Neuronal stem cell (in vitro differentiated cells): ENCODE measurements around the gene MCF2L2.

Source experiments
- DNase-seq: peaks from one replicate; pipeline ENCODE4 v3.0.0-alpha.2; 2013; ENCODE audit warnings: low spot score
- H2AFZ ChIP-seq: one replicate; pipeline ENCODE4 v1.6.1; 2013; ENCODE audit warnings: mild to moderate bottlenecking, low read length, inconsistent platforms
- H2AK5ac ChIP-seq: 2 replicates; pipeline ENCODE4 v1.6.1; 2013; ENCODE audit warnings: low read depth, mild to moderate bottlenecking, inconsistent platforms, low read length, moderate library complexity, mixed read lengths
- H2BK120ac ChIP-seq: 2 replicates; pipeline ENCODE4 v1.6.1; 2013; ENCODE audit warnings: low read depth, mild to moderate bottlenecking, inconsistent platforms, low read length, moderate library complexity, mixed read lengths
- H2BK12ac ChIP-seq: one replicate; pipeline ENCODE4 v1.6.1; 2013; ENCODE audit warnings: low read length, inconsistent platforms
- H2BK15ac ChIP-seq: 2 replicates; pipeline ENCODE4 v1.6.1; 2013; ENCODE audit warnings: mild to moderate bottlenecking, low read length, inconsistent platforms, mixed read lengths
- H2BK5ac ChIP-seq: one replicate; pipeline ENCODE4 v1.6.1; 2013; ENCODE audit warnings: inconsistent platforms, mild to moderate bottlenecking, low read length, moderate library complexity
- H3K14ac ChIP-seq: one replicate; pipeline ENCODE4 v1.6.1; 2013; ENCODE audit warnings: low read length, inconsistent platforms
- H3K18ac ChIP-seq: 2 replicates; pipeline ENCODE4 v1.6.1; 2013; ENCODE audit warnings: low read length, inconsistent platforms
- H3K23ac ChIP-seq: 2 replicates; pipeline ENCODE4 v1.6.1; 2013; ENCODE audit warnings: low read depth, mild to moderate bottlenecking, mixed read lengths, low read length, inconsistent platforms; ENCODE audit not compliant: poor library complexity
- H3K27ac ChIP-seq: replicated peaks from 3 replicates; pipeline ENCODE4 v1.5.1; 2013; ENCODE audit warnings: low read length, inconsistent platforms
- H3K27me3 ChIP-seq, 3 experiments: 2 replicates each; pipeline ENCODE4 v1.6.1; 2013; ENCODE audit warnings: low read length in 3 of 3, mild to moderate bottlenecking in 2 of 3, inconsistent platforms in 1 of 3, low read depth in 1 of 3, mixed read lengths in 1 of 3, moderate library complexity in 1 of 3; ENCODE audit not compliant: control insufficient read depth in 3 of 3, insufficient read depth in 3 of 3
- H3K36me3 ChIP-seq, 2 donors: replicated peaks in 1 of 2; 2 replicates each; pipeline ENCODE4 v1.6.1; 2013; ENCODE audit warnings: low read length in 2 of 2; ENCODE audit not compliant: control insufficient read depth in 2 of 2, insufficient read depth in 2 of 2
- H3K4ac ChIP-seq: 2 replicates; pipeline ENCODE4 v1.6.1; 2013; ENCODE audit warnings: inconsistent platforms, mild to moderate bottlenecking, low read length, moderate library complexity
- H3K4me1 ChIP-seq, 2 donors: 1 replicate in 1 of 2; 2 replicates in 1 of 2; pipeline ENCODE4 v1.6.1; 2013; ENCODE audit warnings: low read length in 2 of 2, low read depth in 1 of 2; ENCODE audit not compliant: control insufficient read depth in 2 of 2, insufficient read depth in 1 of 2
- H3K4me2 ChIP-seq: one replicate; pipeline ENCODE4 v1.6.1; 2013; ENCODE audit warnings: mild to moderate bottlenecking, low read length, inconsistent platforms; ENCODE audit not compliant: insufficient read depth, poor library complexity, severe bottlenecking
- H3K4me3 ChIP-seq, 2 donors: 2 replicates each; pipeline ENCODE4 v1.5.1; 2013; ENCODE audit warnings: low read length in 2 of 2, mild to moderate bottlenecking in 2 of 2, inconsistent platforms in 1 of 2, moderate library complexity in 1 of 2
- H3K79me1 ChIP-seq: one replicate; pipeline ENCODE4 v1.6.1; 2013; ENCODE audit warnings: low read depth, mild to moderate bottlenecking, inconsistent platforms, low read length, moderate library complexity
- H3K9ac ChIP-seq: one replicate; pipeline ENCODE4 v1.6.1; 2013; ENCODE audit warnings: mild to moderate bottlenecking, low read depth, low read length, inconsistent platforms; ENCODE audit not compliant: poor library complexity
- H3K9me3 ChIP-seq, 2 donors: replicated peaks in 1 of 2; 2 replicates each; pipeline versions ENCODE3 to v1.6.1; 2013; ENCODE audit warnings: low read length in 2 of 2, mild to moderate bottlenecking in 2 of 2, inconsistent platforms in 1 of 2, low read depth in 1 of 2, mixed read lengths in 1 of 2, moderate library complexity in 1 of 2; ENCODE audit not compliant: control insufficient read depth in 2 of 2, insufficient read depth in 1 of 2
- H4K8ac ChIP-seq: one replicate; pipeline ENCODE4 v1.6.1; 2013; ENCODE audit warnings: low read depth, mild to moderate bottlenecking, inconsistent platforms, low read length, moderate library complexity
- H4K91ac ChIP-seq: one replicate; pipeline ENCODE4 v1.6.1; 2013; ENCODE audit warnings: low read length, low read depth, mild to moderate bottlenecking, inconsistent platforms; ENCODE audit not compliant: poor library complexity
- WGBS, 2 donors: extraction: QIAGEN DNeasy Blood & Tissue Kit; methylation state at CpG; one replicate each; pipeline ENCODE4 v1.1.7; 2013; ENCODE audit warnings: missing lambda C conversion rate in 2 of 2, mixed read lengths in 1 of 2; ENCODE audit not compliant: insufficient read length in 2 of 2, insufficient replicate concordance in 1 of 2; ENCODE audit errors: extremely low coverage in 2 of 2; 5-methylcytosine and 5-hydroxymethylcytosine counted together

The MCF2L2 gene

DNA sequence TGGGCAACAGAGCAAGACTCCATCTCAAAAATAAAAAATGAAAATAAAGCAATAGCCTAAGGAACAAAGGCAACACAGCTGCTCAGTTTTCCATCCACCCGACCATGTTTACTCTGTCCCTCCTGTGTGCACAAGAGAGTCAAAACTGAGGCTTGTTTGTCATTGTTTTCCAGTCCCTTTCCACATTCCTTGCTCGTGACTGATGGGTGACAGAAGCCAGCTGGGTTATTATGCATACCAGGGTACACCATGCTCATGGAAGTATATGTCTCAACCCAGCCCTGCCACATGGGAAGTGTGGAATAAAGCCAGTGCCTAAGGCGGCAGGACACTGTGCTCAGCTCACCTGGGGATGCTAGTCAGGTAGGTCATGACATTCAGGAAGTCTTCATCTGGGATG lies 49.5 kb downstream of the MCF2L2 start:
- Histone ChIP-seq H2BK120ac (no peak overlapping the region), H2AFZ (no peak overlapping the region), H3K4me3 (no peak overlapping the region), H2BK12ac (no peak overlapping the region), H3K23ac (no peak overlapping the region), H4K8ac (no peak overlapping the region), H3K27me3 (peaks cover 0 to 17% (median 0%) of the 10 kb centered on the region in 3 experiments), H3K4me2 (no peak overlapping the region), H3K14ac (no peak overlapping the region), H3K36me3 (no peaks in the 10 kb centered on the region), H4K91ac (no peak overlapping the region), H2AK5ac (no peak overlapping the region), H3K4me1 (no peaks in the 10 kb centered on the region), H3K27ac (no peak overlapping the region), H2BK15ac (no peak overlapping the region), H3K18ac (no peak overlapping the region), H3K4ac (no peak overlapping the region), H3K9ac (no peak overlapping the region), H2BK5ac (no peak overlapping the region), H3K9me3 (no peaks in the 10 kb centered on the region), H3K79me1 (no peaks in the 10 kb centered on the region)
- WGBS, 2 donors = no CpG with 5 or more reads among the region's 3 CpGs
- DNase-seq = no peak

DNA sequence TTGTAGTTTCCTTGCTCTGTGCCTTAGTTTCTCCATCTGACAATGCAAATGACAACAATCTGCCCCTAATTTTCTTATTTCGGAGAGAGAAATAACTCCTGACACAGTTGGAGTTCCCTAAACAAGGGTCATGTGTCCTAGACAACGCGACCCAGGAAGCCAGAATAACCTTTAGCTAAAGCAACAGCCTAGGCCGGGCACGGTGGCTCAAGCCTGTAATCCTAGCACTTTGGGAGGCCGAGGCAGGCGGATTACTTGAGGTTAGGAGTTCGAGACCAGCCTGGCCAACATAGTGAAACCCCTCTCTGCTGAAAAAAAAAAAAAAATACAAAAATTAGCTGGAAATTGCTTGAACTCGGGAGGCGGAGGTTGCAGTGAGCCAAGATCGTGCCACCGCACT lies 49.9 kb downstream of the MCF2L2 start:
- Histone ChIP-seq H4K91ac (no peak overlapping the region), H3K36me3 (no peaks in the 10 kb centered on the region), H3K4ac (no peak overlapping the region), H2BK15ac (no peak overlapping the region), H3K9ac (no peak overlapping the region), H2BK5ac (no peak overlapping the region), H3K4me1 (no peaks in the 10 kb centered on the region), H2BK12ac (no peak overlapping the region), H2AK5ac (no peak overlapping the region), H2AFZ (no peak overlapping the region), H4K8ac (no peak overlapping the region), H3K4me2 (no peak overlapping the region), H3K14ac (no peak overlapping the region), H3K79me1 (no peaks in the 10 kb centered on the region), H3K9me3 (no peaks in the 10 kb centered on the region), H3K18ac (no peak overlapping the region), H3K4me3 (no peak overlapping the region), H3K27me3 (peaks cover 0 to 21% (median 0%) of the 10 kb centered on the region in 3 experiments), H3K23ac (no peak overlapping the region), H2BK120ac (no peak overlapping the region), H3K27ac (no peak overlapping the region)
- no peak for DNase-seq
- no CpG with 5 or more reads among the region's 12 CpGs for WGBS, 2 donors

GRCh38 chr3:183378008-183378407 lies 50.4 kb downstream of the MCF2L2 start:
- Histone ChIP-seq H3K23ac (no peak overlapping the region), H3K27ac (no peak overlapping the region), H4K8ac (no peak overlapping the region), H2BK12ac (no peak overlapping the region), H3K79me1 (no peaks in the 10 kb centered on the region), H3K14ac (no peak overlapping the region), H3K4me2 (no peak overlapping the region), H3K4me1 (no peaks in the 10 kb centered on the region), H3K4ac (no peak overlapping the region), H3K4me3 (no peak overlapping the region), H2AK5ac (no peak overlapping the region), H3K18ac (no peak overlapping the region), H2BK5ac (no peak overlapping the region), H3K9me3 (no peaks in the 10 kb centered on the region), H3K9ac (no peak overlapping the region), H2BK120ac (no peak overlapping the region), H4K91ac (no peak overlapping the region), H3K36me3 (no peaks in the 10 kb centered on the region), H3K27me3 (peaks cover 0 to 23% (median 0%) of the 10 kb centered on the region in 3 experiments), H2AFZ (no peak overlapping the region), H2BK15ac (no peak overlapping the region)
- DNase-seq = no peak
- no CpG with 5 or more reads among the region's 3 CpGs for WGBS, 2 donors

- H3K27ac ChIP-seq = no peak overlapping the region
- H3K4me3 ChIP-seq = no peak overlapping the region
- WGBS, 2 donors = no CpG with 5 or more reads among the region's 7 CpGs
- H2BK120ac ChIP-seq = no peak overlapping the region
- no peak overlapping the region for H3K18ac ChIP-seq
- H2BK12ac ChIP-seq = no peak overlapping the region
- H4K8ac ChIP-seq = no peak overlapping the region
- H4K91ac ChIP-seq = no peak overlapping the region
- no peaks in the 10 kb centered on the region for H3K36me3 ChIP-seq
- H3K4me2 ChIP-seq = no peak overlapping the region
- H2BK5ac ChIP-seq = no peak overlapping the region
- H3K9me3 ChIP-seq = no peaks in the 10 kb centered on the region
- H3K4me1 ChIP-seq = no peaks in the 10 kb centered on the region
- no peak overlapping the region for H3K23ac ChIP-seq
- H3K4ac ChIP-seq = no peak overlapping the region
- no peak overlapping the region for H2BK15ac ChIP-seq
- no peak overlapping the region for H2AK5ac ChIP-seq
- DNase-seq = no peak
- H3K9ac ChIP-seq = no peak overlapping the region
- no peak overlapping the region for H3K14ac ChIP-seq
- no peaks in the 10 kb centered on the region for H3K79me1 ChIP-seq
- peaks cover 0 to 23% (median 0%) of the 10 kb centered on the region in 3 experiments for H3K27me3 ChIP-seq
- H2AFZ ChIP-seq = no peak overlapping the region
Measured at GRCh38 chr3:183377307-183377959, 51.0 kb downstream of the MCF2L2 start.
